AG04449 (cell line): Measurements from ENCODE around the gene PSTK.

Source experiments
- CTCF ChIA-PET: fragments of 350-600 bp; formaldehyde crosslinking; extraction: SDS; loops from one replicate; lab custom pipeline; 2021; ENCODE audit warnings: antibody characterized with exemption; lab: Yijun Ruan, JAX
- POLR2A ChIA-PET: fragments of 400-600, 350-600 bp; formaldehyde crosslinking; extraction: SDS; loops from one replicate; lab custom pipeline; 2020; ENCODE audit warnings: antibody characterized with exemption, inconsistent platforms; lab: Yijun Ruan, JAX
- DNase-seq: peaks from one replicate; pipeline ENCODE4 v3.0.0-alpha.2; 2010; ENCODE audit warnings: low read depth, low spot score
- H3K4me3 ChIP-seq: 2 replicates; pipeline ENCODE4 v1.5.1; 2011; ENCODE audit warnings: low read depth, mild to moderate bottlenecking, control low read depth, low read length
- TF ChIP-seq, protein P1 (sequence below): IDR thresholded peaks from one replicate; pipeline ENCODE4 v1.5.1; 2011; ENCODE audit warnings: mild to moderate bottlenecking, moderate library complexity, low read length, control low read depth, inconsistent platforms; ENCODE audit not compliant: insufficient read depth; ENCODE audit errors: missing control alignments

The PSTK gene

DNA sequence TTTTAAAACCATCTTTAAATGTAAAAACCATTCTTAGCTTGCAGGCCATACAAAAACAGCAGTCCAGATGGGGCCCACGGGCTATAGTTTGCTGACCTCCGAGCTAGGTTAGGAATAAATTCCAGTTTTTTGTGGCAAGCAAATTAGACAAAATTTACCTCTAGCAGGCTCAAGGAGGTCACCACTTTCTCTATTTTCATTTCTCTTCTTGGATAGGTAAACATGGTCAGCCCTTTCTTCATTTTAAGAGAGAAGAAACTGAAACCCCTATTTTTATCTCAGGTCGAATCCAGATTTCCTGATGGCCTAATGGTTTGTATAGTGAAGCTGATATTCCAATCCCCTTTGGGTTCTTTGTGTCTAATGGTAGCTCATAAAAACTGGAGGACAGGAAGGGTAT, 17.7 kb downstream of the PSTK start:
- H3K4me3 ChIP-seq, result no peak overlapping the region
- ChIA-PET POLR2A (no interaction called here), CTCF (interaction anchor here (2.8 to 3.3 kb wide), 2 partner anchors 10 to 17 kb away, joined by 11 to 18 read pairs; partner anchors contain the start of genes ACADSB, IKZF5 and PSTK)
- no peak for DNase-seq
- TF ChIP-seq, protein P1, sequence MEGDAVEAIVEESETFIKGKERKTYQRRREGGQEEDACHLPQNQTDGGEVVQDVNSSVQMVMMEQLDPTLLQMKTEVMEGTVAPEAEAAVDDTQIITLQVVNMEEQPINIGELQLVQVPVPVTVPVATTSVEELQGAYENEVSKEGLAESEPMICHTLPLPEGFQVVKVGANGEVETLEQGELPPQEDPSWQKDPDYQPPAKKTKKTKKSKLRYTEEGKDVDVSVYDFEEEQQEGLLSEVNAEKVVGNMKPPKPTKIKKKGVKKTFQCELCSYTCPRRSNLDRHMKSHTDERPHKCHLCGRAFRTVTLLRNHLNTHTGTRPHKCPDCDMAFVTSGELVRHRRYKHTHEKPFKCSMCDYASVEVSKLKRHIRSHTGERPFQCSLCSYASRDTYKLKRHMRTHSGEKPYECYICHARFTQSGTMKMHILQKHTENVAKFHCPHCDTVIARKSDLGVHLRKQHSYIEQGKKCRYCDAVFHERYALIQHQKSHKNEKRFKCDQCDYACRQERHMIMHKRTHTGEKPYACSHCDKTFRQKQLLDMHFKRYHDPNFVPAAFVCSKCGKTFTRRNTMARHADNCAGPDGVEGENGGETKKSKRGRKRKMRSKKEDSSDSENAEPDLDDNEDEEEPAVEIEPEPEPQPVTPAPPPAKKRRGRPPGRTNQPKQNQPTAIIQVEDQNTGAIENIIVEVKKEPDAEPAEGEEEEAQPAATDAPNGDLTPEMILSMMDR, result no peak

DNA sequence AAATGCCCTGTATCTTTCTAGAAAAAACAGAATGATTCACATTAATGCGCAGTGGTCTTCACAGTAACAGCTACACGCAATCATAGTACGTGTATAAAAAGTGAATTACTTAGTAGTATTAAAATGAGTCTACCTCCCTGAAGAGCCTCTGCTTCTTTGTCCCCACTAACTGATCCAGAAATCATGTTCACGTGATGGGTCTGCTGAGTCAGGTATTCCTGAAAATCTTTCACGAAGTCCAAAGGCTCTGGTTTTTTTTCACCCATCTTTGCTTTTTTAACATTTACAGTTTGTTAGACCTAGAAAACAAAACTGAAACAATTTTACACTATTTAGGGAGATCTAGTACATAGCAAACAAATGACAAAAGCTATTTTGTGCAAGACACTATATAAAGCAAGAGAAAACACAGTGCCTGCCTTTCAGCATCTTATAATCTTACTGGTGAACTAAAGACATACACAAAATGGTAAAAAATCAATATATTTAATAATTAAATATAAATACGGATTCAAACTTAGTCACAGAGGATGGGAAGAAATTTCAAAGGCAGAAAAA, 18.2 kb downstream of the PSTK start:
- CTCF ChIA-PET, result interaction anchor here (1.5 to 3.3 kb wide), 3 partner anchors 9 to 18 kb away, joined by 3 to 18 read pairs (median 11); partner anchors contain the start of genes ACADSB, IKZF5 and PSTK
- H3K4me3 ChIP-seq, result no peak overlapping the region
- POLR2A ChIA-PET, result no interaction called here
- TF ChIP-seq, protein P1, result no peak
- DNase-seq, result no peak

DNA sequence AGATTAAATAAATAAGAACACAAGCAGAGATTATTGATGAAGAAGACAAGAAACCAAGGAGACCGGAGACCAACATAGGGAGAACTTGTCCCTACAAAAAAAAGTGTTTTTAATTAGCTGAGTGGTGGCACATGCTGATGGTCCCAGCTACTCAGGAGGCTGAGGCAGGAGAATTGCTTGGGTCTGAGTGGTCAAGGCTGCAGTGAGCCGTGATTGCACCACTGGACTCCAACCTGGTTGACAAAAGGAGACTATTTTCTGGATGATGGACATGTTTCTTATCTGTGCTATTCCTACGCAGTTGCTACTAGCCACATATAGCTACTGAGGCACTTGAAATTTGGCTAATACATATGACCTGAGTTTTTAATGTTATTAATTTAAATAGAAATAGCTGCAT, 18.7 kb downstream of the PSTK start:
- no peak overlapping the region for H3K4me3 ChIP-seq
- TF ChIP-seq, protein P1, result no peak
- CTCF ChIA-PET, result interaction anchor here (1.5 to 3.3 kb wide), 3 partner anchors 9 to 18 kb away, joined by 3 to 18 read pairs (median 11); partner anchors contain the start of genes ACADSB, IKZF5 and PSTK
- POLR2A ChIA-PET, result no interaction called here
- DNase-seq, result no peak

DNA sequence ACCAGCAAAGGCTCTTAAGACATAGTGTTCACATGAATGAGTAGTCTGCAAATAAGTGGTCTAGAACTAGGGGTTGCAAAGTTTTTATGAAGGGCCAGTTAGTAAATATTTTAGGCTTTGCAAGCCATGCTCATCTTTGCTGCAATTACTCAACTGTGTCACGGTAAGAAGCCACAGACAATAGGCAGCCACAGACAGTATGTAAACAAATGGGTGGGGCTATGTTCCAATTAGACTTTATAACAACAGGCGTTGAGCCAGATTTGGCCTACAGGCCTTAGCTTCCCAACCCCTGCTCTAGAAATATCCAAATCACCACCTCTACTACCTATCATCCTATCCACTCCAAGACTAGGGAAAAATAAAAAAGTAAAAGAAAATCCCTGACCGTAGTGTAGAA, 19.1 kb downstream of the PSTK start:
- TF ChIP-seq, protein P1, result no peak
- POLR2A ChIA-PET, result no interaction called here
- CTCF ChIA-PET, result interaction anchor here (1.5 to 3.3 kb wide), 3 partner anchors 8 to 19 kb away, joined by 3 to 18 read pairs (median 11); partner anchors contain the start of genes ACADSB, IKZF5 and PSTK
- DNase-seq, result no peak
- H3K4me3 ChIP-seq, result no peak overlapping the region

DNA sequence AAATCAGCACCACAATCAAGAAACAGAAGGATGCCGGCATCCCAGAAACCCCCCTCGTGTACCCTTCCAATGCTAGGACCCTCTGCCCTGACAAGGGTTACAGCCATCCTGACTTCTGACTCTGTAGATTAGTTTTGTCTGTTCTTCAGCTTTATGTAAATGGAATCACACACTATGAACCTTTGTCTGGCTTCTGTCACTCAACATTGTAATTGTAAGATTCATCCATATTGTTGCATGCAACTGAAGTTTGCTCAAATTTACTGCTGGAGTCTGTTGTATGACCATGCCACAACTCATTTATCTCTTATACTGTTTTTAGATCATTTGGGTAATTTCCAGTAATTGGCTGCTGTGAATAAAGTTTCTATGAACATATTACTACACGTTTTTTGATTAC, 20.0 kb downstream of the PSTK start:
- DNase-seq, result no peak
- no peak overlapping the region for H3K4me3 ChIP-seq
- ChIA-PET CTCF (interaction anchor here (1.5 to 3.3 kb wide), 3 partner anchors 8 to 19 kb away, joined by 3 to 18 read pairs (median 11); partner anchors contain the start of genes ACADSB, IKZF5 and PSTK), POLR2A (no interaction called here)
- TF ChIP-seq, protein P1, result no peak

DNA sequence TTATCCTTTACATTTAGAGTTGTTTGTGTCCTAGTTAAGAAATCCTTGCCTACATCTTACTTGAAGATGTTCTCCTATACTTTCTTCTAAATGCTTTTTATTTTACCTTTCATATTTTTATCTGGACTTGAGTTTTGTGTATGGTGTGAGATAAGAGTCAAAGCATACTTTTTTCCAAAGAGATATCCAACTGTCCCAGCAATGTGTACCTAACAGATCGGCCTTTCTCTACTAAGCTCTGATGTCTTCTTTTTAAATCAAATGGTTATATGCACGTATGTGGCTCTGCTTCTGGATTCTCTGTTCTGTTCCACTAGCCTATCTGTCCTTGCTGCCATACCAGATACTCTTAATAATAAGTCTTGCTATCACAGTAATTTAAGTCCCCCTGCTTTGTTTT, 21.2 kb downstream of the PSTK start:
- ChIA-PET CTCF (no interaction called here), POLR2A (no interaction called here)
- DNase-seq, result no peak
- no peak overlapping the region for H3K4me3 ChIP-seq
- TF ChIP-seq, protein P1, result no peak
